HepG2 (cell line): ENCODE data around the gene CTAGE1. TPM values are rescaled to one million over a fixed set of nuclear protein-coding genes. Genes with fewer than 3 reads are reported as not detected.

Experiments used
- ATAC-seq: fragments of 200-7000 bp; cut with Tn5 transposase; 3 replicates; pipeline ENCODE4 v1.9.1; 2020; ENCODE audit warnings: mild to moderate bottlenecking, moderate library complexity
- BruUV-seq: library from RNA; stranded (reverse); fragments of 400-500 nt; replicated peaks from 2 replicates; lab custom pipeline; 2021; lab: Mats Ljungman, UMichigan
- CTCF ChIA-PET: fragments of 300-600 bp; formaldehyde crosslinking; extraction: SDS; loops from one replicate; lab custom pipeline; 2021; ENCODE audit warnings: low total read pairs, inconsistent platforms, low intra/inter-chr PET ratio; lab: Yijun Ruan, JAX
- POLR2A ChIA-PET: fragments of 350-600 bp; sonication (Branson Sonifier 250); formaldehyde crosslinking; loops from one replicate; lab custom pipeline; 2020; ENCODE audit warnings: antibody characterized with exemption, inconsistent platforms; lab: Yijun Ruan, JAX
- DNase-seq: peaks from one replicate; pipeline ENCODE4 v3.0.0-alpha.2; 2015; ENCODE audit warnings: low spot score
- FAIRE-seq: peaks from 3 replicates; lab custom pipeline; 2011; peaks lifted over from hg19 to GRCh38; lab: Jason Lieb, UNC
- H2AFZ ChIP-seq: one replicate; pipeline ENCODE4 v1.6.1; 2011; ENCODE audit warnings: low read length, inconsistent platforms
- H3K27ac ChIP-seq: fragments of 300-600 bp; 3 replicates; pipeline ENCODE4 v1.8.0; 2011; ENCODE audit warnings: mixed run types, mild to moderate bottlenecking, mixed read lengths, low read length, inconsistent platforms; ENCODE audit not compliant: insufficient read depth; ENCODE audit errors: extremely low read length
- H3K27me3 ChIP-seq, 2 experiments: fragments of 200-600 bp in 1 of 2; 2 replicates in 1 of 2; 3 replicates in 1 of 2; pipeline versions ENCODE4 v1.6.0 to v1.8.0; 2011; ENCODE audit warnings: low read length in 2 of 2, mild to moderate bottlenecking in 2 of 2, moderate library complexity in 2 of 2, inconsistent platforms in 1 of 2; ENCODE audit not compliant: insufficient read depth in 2 of 2, control insufficient read depth in 1 of 2
- H3K36me3 ChIP-seq, 2 experiments: fragments of 200-600 bp in 1 of 2; replicated peaks in 1 of 2; 2 replicates in 1 of 2; 3 replicates in 1 of 2; pipeline versions ENCODE4 v1.5.1 to v1.8.0; 2011; ENCODE audit warnings: low read length in 2 of 2, inconsistent platforms in 1 of 2; ENCODE audit not compliant: insufficient read depth in 2 of 2, control insufficient read depth in 1 of 2
- H3K4me1 ChIP-seq: 2 replicates; pipeline ENCODE4 v1.5.1; 2012; ENCODE audit warnings: low read length, inconsistent platforms; ENCODE audit not compliant: insufficient read depth
- H3K4me2 ChIP-seq: 2 replicates; pipeline ENCODE4 v1.6.0; 2011; ENCODE audit warnings: low read depth, low read length, inconsistent platforms
- H3K4me3 ChIP-seq, 3 experiments: fragments of 200-600 bp in 1 of 3; sonication (generic), shearing (Covaris generic) in 1 of 3; replicated peaks in 1 of 3; 2 replicates each; pipeline ENCODE4 v1.5.1; 2011 to 2016; ENCODE audit warnings: low read length in 3 of 3, inconsistent platforms in 2 of 3, low read depth in 2 of 3, mild to moderate bottlenecking in 2 of 3, control low read depth in 1 of 3, mixed read lengths in 1 of 3; ENCODE audit not compliant: insufficient read depth in 1 of 3
- H3K79me2 ChIP-seq: one replicate; pipeline ENCODE4 v1.6.1; 2011; ENCODE audit warnings: low read length, inconsistent platforms; ENCODE audit not compliant: insufficient read depth
- H3K9ac ChIP-seq: 2 replicates; pipeline ENCODE4 v1.6.0; 2011; ENCODE audit warnings: mild to moderate bottlenecking, low read depth, low read length, inconsistent platforms; ENCODE audit not compliant: insufficient read depth
- H3K9me3 ChIP-seq: 2 replicates; pipeline ENCODE4 v1.5.1; 2012; ENCODE audit warnings: mild to moderate bottlenecking, low read length
- H4K20me1 ChIP-seq: 2 replicates; pipeline ENCODE4 v1.6.0; 2011; ENCODE audit warnings: inconsistent platforms, mild to moderate bottlenecking, low read length, moderate library complexity; ENCODE audit not compliant: insufficient read depth
- CENPX ChIP-seq: sonication (generic); formaldehyde crosslinking; IDR thresholded peaks from 2 replicates; pipeline ENCODE4 v1.9.0; 2021; ENCODE audit warnings: mild to moderate bottlenecking, missing genetic modification reagents, moderate library complexity
- ERF ChIP-seq: IDR thresholded peaks from 2 replicates; pipeline ENCODE4 v1.6.1; 2018; ENCODE audit warnings: missing biosample characterization, missing genetic modification reagents
- JUNB ChIP-seq: sonication (generic); formaldehyde crosslinking; IDR thresholded peaks from 2 replicates; pipeline ENCODE4 v1.8.0; 2022; ENCODE audit warnings: missing genetic modification reagents, mild to moderate bottlenecking, borderline replicate concordance
- MED1 ChIP-seq: sonication (generic); formaldehyde crosslinking; IDR thresholded peaks from 2 replicates; pipeline ENCODE4 v1.4.0; 2020; ENCODE audit warnings: missing genetic modification reagents
- MIXL1 ChIP-seq: IDR thresholded peaks from 2 replicates; pipeline ENCODE4 v1.6.1; 2016
- NR2F6 ChIP-seq, 2 experiments: IDR thresholded peaks; 2 replicates each; pipeline ENCODE4 v1.6.1; 2016; ENCODE audit warnings: antibody characterized with exemption in 1 of 2, mild to moderate bottlenecking in 1 of 2
- PHF20 ChIP-seq: sonication (generic); formaldehyde crosslinking; IDR thresholded peaks from 2 replicates; pipeline ENCODE4 v1.5.0; 2020; ENCODE audit warnings: mild to moderate bottlenecking, missing genetic modification reagents
- POLR2AphosphoS2 ChIP-seq: IDR thresholded peaks from 2 replicates; pipeline ENCODE4 v1.6.1; 2011; ENCODE audit warnings: low read depth, low read length, improper control_type of control experiment
- SNAPC2 ChIP-seq: sonication (generic); formaldehyde crosslinking; IDR thresholded peaks from 2 replicates; pipeline ENCODE4 v1.8.1; 2022; ENCODE audit warnings: mild to moderate bottlenecking, missing genetic modification reagents
- ZNF20 ChIP-seq: sonication (generic); formaldehyde crosslinking; IDR thresholded peaks from 2 replicates; pipeline ENCODE4 v1.4.0; 2020; ENCODE audit warnings: mild to moderate bottlenecking, moderate library complexity, missing genetic modification reagents
- WGBS: methylation state at CpG from one replicate; pipeline ENCODE4 v1.1.6; 2017; ENCODE audit warnings: low lambda C conversion rate; 5-methylcytosine and 5-hydroxymethylcytosine counted together
- in situ Hi-C: cut with HindIII; loops from 2 replicates; pipeline ENCODE4 v1.10.0; 2017; ENCODE audit warnings: low pct_unique_long_range_greater_than_20kb; ENCODE audit not compliant: extremely low pct_ligation_motif_present
- intact Hi-C: fragments of 100-400 bp; cut with micrococcal nuclease; formaldehyde crosslinking; loops from one replicate; pipeline ENCODE4 v1.10.0; 2022; ENCODE audit not compliant: unreplicated experiment
- polyA plus RNA-seq, 8 experiments: library from polyadenylated mRNA; depleted of rRNA in 3 of 8; stranded (reverse) in 7 of 8; unstranded in 1 of 8; fragments of >200 nt; fragmentation: Illumina TruSeq in 4 of 8; extraction: Trizol in 4 of 8; gene quantifications; 2 replicates each; pipeline versions ENCODE4 v1.2.1 to v1.2.3, GENCODE V29; 2011 to 2016; ENCODE audit warnings: low read depth in 4 of 8, missing spikeins in 1 of 8, mixed read lengths in 1 of 8; ENCODE audit not compliant: insufficient read depth in 1 of 8
- total RNA-seq, 5 experiments: library from RNA; depleted of rRNA; stranded (reverse); fragments of >200 nt; fragmentation: Illumina TruSeq; extraction: Trizol; gene quantifications; 2 replicates each; pipeline ENCODE4 v1.2.3, GENCODE V29; 2016; ENCODE audit warnings: low read depth in 1 of 5
- TF ChIP-seq, protein P1 (sequence below): sonication (generic); formaldehyde crosslinking; IDR thresholded peaks from 2 replicates; pipeline ENCODE4 v1.5.1; 2020; ENCODE audit warnings: mild to moderate bottlenecking, moderate library complexity, missing genetic modification reagents
- TF ChIP-seq, protein P2 (sequence below): IDR thresholded peaks from 2 replicates; pipeline ENCODE4 v1.6.1; 2018; ENCODE audit warnings: missing genetic modification reagents

The CTAGE1 gene
- total and polyA plus RNA-seq, 2 of the 13 experiments (the other 11 are each of a cell fraction or from before 2014, with no cell fraction given), result 0.02 TPM; not detected in 1

DNA sequence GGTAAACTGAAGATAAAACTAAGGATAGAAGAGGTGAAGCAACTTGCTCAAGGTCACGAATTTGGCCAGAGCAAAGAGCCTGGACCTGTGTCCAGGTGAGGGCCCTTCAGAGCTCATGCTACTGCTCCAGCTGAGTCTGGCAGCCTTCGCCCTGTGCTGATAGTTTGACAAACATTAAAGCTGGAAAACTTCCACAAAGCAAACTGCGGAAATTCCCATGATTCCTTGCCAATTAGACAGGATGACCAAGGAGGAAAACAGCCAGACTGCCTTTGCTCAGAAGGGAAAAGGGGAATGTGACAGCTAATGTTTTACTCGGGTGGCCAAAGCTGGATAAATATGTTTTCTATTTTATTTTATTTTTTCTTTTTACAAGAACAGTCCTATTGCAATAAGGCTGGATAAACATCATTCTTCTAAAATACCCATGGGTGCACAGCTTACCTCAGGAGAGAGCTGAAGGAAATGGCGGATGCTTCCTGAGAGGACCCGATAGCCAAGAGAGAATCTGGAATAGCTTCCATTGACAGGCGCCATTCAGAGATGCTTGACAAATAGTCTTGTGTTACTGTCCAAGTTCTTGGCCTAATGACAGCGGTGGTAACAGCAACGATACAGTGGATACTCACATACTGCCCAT, 5.3 kb upstream of the CTAGE1 start:
- Histone ChIP-seq H3K9me3 (no peaks in the 10 kb centered on the region), H3K36me3 (no peaks in the 10 kb centered on the region), H3K4me1 (no peaks in the 10 kb centered on the region), H2AFZ (no peak overlapping the region), H3K79me2 (no peaks in the 10 kb centered on the region), H3K4me2 (no peak overlapping the region), H3K9ac (no peak overlapping the region), H3K27ac (no peak overlapping the region), H3K27me3 (no peaks in the 10 kb centered on the region; a peak in 1 of 5 replicates), H3K4me3 (no peak overlapping the region), H4K20me1 (no peaks in the 10 kb centered on the region)
- FAIRE-seq, result no peak
- intact Hi-C loops (no loop called here), in situ Hi-C loops (no loop called here)
- no peak for ATAC-seq
- WGBS, result 47% methylated on average over 9 of the region's 9 CpGs
- POLR2A ChIA-PET, result no interaction called here
- DNase-seq, result no peak
- TF ChIP-seq ZNF20 (CRISPR knock-in tag) (no peak), CENPX (CRISPR knock-in tag) (no peak), ERF (no peak)
- TF ChIP-seq, protein P1, sequence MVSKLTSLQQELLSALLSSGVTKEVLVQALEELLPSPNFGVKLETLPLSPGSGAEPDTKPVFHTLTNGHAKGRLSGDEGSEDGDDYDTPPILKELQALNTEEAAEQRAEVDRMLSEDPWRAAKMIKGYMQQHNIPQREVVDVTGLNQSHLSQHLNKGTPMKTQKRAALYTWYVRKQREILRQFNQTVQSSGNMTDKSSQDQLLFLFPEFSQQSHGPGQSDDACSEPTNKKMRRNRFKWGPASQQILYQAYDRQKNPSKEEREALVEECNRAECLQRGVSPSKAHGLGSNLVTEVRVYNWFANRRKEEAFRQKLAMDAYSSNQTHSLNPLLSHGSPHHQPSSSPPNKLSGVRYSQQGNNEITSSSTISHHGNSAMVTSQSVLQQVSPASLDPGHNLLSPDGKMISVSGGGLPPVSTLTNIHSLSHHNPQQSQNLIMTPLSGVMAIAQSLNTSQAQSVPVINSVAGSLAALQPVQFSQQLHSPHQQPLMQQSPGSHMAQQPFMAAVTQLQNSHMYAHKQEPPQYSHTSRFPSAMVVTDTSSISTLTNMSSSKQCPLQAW (CRISPR knock-in tag), result no peak
- no TSS peak for BruUV-seq
- CTCF ChIA-PET, result no interaction called here

DNA sequence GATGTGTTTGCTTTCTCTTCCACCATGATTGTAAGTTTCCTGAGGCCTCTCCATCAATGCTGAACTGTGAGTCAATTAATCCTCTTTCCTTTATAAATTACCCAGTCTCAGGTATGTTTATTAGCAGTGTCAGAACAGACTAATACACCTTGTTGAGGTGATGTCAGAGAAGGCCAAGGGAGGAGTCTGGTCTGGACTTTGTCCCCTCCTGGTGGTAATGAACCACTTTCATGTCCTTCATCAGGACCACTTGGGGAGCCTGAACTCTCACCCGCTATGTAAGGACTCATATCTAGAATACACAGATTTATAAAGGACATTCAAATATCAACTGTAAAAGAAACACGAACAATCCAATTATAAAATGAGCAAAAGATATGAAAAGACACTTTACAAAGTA, 2.9 kb upstream of the CTAGE1 start:
- no peak for FAIRE-seq
- Histone ChIP-seq H3K36me3 (no peaks in the 10 kb centered on the region), H4K20me1 (no peaks in the 10 kb centered on the region), H3K4me3 (no peak overlapping the region), H2AFZ (no peak overlapping the region), H3K4me2 (no peak overlapping the region), H3K9ac (no peak overlapping the region), H3K27me3 (no peaks in the 10 kb centered on the region; a peak in 1 of 5 replicates), H3K9me3 (no peaks in the 10 kb centered on the region), H3K27ac (no peak overlapping the region), H3K79me2 (no peaks in the 10 kb centered on the region), H3K4me1 (no peaks in the 10 kb centered on the region)
- ChIA-PET POLR2A (no interaction called here), CTCF (no interaction called here)
- WGBS, result 34% methylated on average over 2 of the region's 2 CpGs
- TF ChIP-seq MIXL1 (CRISPR knock-in tag), result no peak
- no peak for TF ChIP-seq JUNB (CRISPR knock-in tag)
- no peak for TF ChIP-seq SNAPC2 (CRISPR knock-in tag)
- no peak for TF ChIP-seq POLR2AphosphoS2
- no peak for TF ChIP-seq PHF20 (CRISPR knock-in tag)
- TF ChIP-seq NR2F6 (IDR thresholded peaks at IDR 0.05), result no peak
- no peak for TF ChIP-seq NR2F6 (CRISPR knock-in tag; IDR thresholded peaks at IDR 0.05)
- TF ChIP-seq, protein P2, sequence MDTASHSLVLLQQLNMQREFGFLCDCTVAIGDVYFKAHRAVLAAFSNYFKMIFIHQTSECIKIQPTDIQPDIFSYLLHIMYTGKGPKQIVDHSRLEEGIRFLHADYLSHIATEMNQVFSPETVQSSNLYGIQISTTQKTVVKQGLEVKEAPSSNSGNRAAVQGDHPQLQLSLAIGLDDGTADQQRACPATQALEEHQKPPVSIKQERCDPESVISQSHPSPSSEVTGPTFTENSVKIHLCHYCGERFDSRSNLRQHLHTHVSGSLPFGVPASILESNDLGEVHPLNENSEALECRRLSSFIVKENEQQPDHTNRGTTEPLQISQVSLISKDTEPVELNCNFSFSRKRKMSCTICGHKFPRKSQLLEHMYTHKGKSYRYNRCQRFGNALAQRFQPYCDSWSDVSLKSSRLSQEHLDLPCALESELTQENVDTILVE (CRISPR knock-in tag), result no peak
- TF ChIP-seq MED1 (CRISPR knock-in tag), result no peak
- ATAC-seq, result no peak
- in situ Hi-C loops (no loop called here), intact Hi-C loops (no loop called here)
- BruUV-seq, result no TSS peak
- no peak for DNase-seq
